ENCODE results near the gene NXN. TPM values are rescaled to one million over a fixed set of nuclear protein-coding genes. Genes with fewer than 3 reads are reported as not detected.

Gene NXN
- total and polyA plus RNA-seq, 7 donors: 33.4 to 92.5 (median 73.8) TPM

- H3K4me1 ChIP-seq: peaks cover 30% of the 10 kb centered on the region
- no peaks in the 10 kb centered on the region for H3K9me3 ChIP-seq
- WGBS, 3 donors: 79 to 94% (median 82%) methylated on average over 14 of the region's 14 CpGs
- peak overlapping the region; percentile 46 for H3K27ac ChIP-seq
- DNase-seq: peak in 1 of 2 donors; percentile 35
- no peak for ATAC-seq
- intact Hi-C loops (cut with DNase I): loop anchor here in 1 of 2 donors (5.0 kb wide), 1 partner anchor 75 kb away; no protein-coding TSS in a partner anchor
- no peak overlapping the region for H3K4me3 ChIP-seq
- TF ChIP-seq, protein P1, sequence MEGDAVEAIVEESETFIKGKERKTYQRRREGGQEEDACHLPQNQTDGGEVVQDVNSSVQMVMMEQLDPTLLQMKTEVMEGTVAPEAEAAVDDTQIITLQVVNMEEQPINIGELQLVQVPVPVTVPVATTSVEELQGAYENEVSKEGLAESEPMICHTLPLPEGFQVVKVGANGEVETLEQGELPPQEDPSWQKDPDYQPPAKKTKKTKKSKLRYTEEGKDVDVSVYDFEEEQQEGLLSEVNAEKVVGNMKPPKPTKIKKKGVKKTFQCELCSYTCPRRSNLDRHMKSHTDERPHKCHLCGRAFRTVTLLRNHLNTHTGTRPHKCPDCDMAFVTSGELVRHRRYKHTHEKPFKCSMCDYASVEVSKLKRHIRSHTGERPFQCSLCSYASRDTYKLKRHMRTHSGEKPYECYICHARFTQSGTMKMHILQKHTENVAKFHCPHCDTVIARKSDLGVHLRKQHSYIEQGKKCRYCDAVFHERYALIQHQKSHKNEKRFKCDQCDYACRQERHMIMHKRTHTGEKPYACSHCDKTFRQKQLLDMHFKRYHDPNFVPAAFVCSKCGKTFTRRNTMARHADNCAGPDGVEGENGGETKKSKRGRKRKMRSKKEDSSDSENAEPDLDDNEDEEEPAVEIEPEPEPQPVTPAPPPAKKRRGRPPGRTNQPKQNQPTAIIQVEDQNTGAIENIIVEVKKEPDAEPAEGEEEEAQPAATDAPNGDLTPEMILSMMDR (IDR thresholded peaks at IDR 0.05): no peak
- H3K27me3 ChIP-seq (ENCODE audit: insufficient read depth in 3 of 3, low read length in 2 of 3): no peaks in the 10 kb centered on the region
- H3K36me3 ChIP-seq (ENCODE audit: insufficient read depth in 1 of 2, low read depth in 1 of 2): peaks cover 0 to 24% of the 10 kb centered on the region in 2 donors
Measured at GRCh38 chr17:802481-802880, 177.1 kb downstream of the NXN start.

- TF ChIP-seq, protein P1 (IDR thresholded peaks at IDR 0.05): no peak
- no peaks in the 10 kb centered on the region for H3K9me3 ChIP-seq
- H3K27ac ChIP-seq: peak overlapping the region; percentile 46
- no peak overlapping the region for H3K4me3 ChIP-seq
- H3K4me1 ChIP-seq: peaks cover 37% of the 10 kb centered on the region
- no peaks in the 10 kb centered on the region for H3K27me3 ChIP-seq (ENCODE audit: insufficient read depth in 3 of 3, low read length in 2 of 3)
- 19 to 30% (median 20%) methylated on average over 6 of the region's 6 CpGs for WGBS, 3 donors
- DNase-seq (peak in 1 of 2 donors; percentile 50), ATAC-seq (peak; percentile 69 to 78 (median 74))
- intact Hi-C loops (cut with DNase I): loop anchor here in 1 of 2 donors (5.0 kb wide), 1 partner anchor 76 kb away; no protein-coding TSS in a partner anchor
- peaks cover 0 to 27% of the 10 kb centered on the region in 2 donors for H3K36me3 ChIP-seq (ENCODE audit: insufficient read depth in 1 of 2, low read depth in 1 of 2)
Measured at GRCh38 chr17:801660-802059, 177.9 kb downstream of the NXN start.

DNA sequence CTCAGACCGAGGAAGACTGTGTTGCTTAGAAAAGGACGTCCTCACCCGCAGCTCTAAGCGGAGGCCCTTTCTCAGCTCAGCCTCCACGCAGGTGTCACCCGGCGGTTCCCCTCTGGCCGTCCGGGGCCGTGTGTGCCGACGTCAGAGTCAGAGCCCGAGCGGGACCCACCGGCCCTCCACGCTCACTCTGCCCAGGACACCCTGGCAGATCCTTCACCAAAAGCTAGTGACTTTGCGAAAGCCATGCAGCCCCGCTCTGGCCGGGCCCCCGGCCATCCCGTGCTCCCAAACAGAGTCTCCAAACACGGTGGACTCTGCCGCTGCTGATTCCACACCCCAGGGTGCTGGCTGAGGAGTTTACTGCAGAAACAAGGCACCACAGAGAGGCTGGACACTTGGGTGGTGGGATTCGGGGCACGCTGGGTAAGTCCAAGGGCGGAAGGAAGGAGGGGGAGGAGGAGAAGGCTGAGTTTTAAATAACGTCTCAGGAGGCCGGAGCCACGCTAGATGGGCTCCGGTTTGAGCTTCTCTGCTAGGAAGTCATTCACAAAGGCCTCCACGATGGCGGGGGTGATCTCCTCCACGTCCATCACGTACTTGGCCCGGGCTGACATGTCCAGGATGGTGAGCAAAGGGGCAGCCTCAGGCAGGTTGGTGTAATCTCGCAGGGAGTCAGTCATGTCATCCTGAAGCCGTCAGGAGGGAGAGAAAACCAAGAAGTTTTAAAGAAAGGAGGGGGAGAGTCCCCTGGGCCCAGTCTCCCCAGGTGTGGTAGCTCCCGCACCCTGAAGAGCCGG is 178.9 kb downstream of the NXN start:
- intact Hi-C loops (cut with DNase I): loop anchor here in 1 of 2 donors (5.0 kb wide), 1 partner anchor 77 kb away; no protein-coding TSS in a partner anchor
- 92 to 95% (median 93%) methylated on average over 38 to 39 of the region's 39 CpGs for WGBS, 3 donors

DNA sequence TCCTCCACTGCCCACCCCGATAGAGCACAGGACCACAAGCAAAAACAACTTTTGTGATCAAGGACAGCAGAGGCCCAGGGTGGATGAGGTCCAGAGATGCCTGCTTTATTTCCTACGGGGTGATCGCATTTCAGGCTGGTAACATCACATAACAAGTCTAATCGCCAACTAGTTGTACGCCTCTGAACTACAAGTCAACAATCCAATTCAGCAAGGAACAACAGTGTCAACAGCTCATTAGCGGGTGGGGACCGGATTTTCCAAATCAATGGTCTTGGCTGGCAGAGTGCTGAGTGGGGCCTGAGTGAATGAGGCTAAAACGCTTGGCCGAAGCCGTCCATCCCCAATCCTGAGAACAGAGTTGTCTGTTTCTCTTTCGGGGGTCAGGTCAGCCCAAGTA is 180.3 kb downstream of the NXN start:
- Histone ChIP-seq H3K36me3 (ENCODE audit: insufficient read depth in 1 of 2, low read depth in 1 of 2) (peaks cover 0 to 28% of the 10 kb centered on the region in 2 donors), H3K4me1 (peaks cover 49% of the 10 kb centered on the region), H3K27me3 (ENCODE audit: insufficient read depth in 3 of 3, low read length in 2 of 3) (no peaks in the 10 kb centered on the region), H3K27ac (peak overlapping the region; percentile 36), H3K9me3 (no peaks in the 10 kb centered on the region), H3K4me3 (no peak overlapping the region)
- WGBS, 3 donors: 35 to 50% (median 45%) methylated on average over 11 of the region's 11 CpGs
- DNase-seq (peak in 1 of 2 donors; percentile 36), ATAC-seq (peak in 1 of 4 donors; percentile 30)
- intact Hi-C loops (cut with DNase I): loop anchor here (5.0 to 10.0 kb wide), 3 partner anchors 48 to 258 kb away; no protein-coding TSS in a partner anchor
- TF ChIP-seq, protein P1 (IDR thresholded peaks at IDR 0.05): no peak

More for the DNA sequence above, 178.9 kb downstream of the NXN start:
- no peaks in the 10 kb centered on the region for H3K9me3 ChIP-seq
- H3K27ac ChIP-seq: no peak overlapping the region
- TF ChIP-seq, protein P1 (IDR thresholded peaks at IDR 0.05): no peak
- H3K4me1 ChIP-seq: peaks cover 37% of the 10 kb centered on the region
- ATAC-seq (no peak), DNase-seq (peak in 1 of 2 donors; percentile 46)
- H3K4me3 ChIP-seq: no peak overlapping the region
- H3K27me3 ChIP-seq (ENCODE audit: insufficient read depth in 3 of 3, low read length in 2 of 3): no peaks in the 10 kb centered on the region
- H3K36me3 ChIP-seq (ENCODE audit: insufficient read depth in 1 of 2, low read depth in 1 of 2): peaks cover 0 to 32% of the 10 kb centered on the region in 2 donors

Measured in psoas muscle (tissue), 8 donors.